Neural cell (in vitro differentiated cells): ENCODE data around the gene NR2C2.

ENCODE experiments used
- EP300 ChIP-seq: fragments of 450-650 bp; conservative IDR thresholded peaks from 2 replicates; pipeline ENCODE4 v1.6.1; 2014; ENCODE audit warnings: antibody characterized with exemption, mild to moderate bottlenecking, moderate library complexity; ENCODE audit not compliant: poor library complexity, severe bottlenecking
- EZH2 ChIP-seq: fragments of 200-600, 300-800 bp; shearing (Covaris generic), sonication (generic); IDR thresholded peaks from 2 replicates; pipeline ENCODE4 v1.6.1; 2014; ENCODE audit warnings: antibody characterized with exemption, low read length, borderline replicate concordance, mild to moderate bottlenecking; ENCODE audit not compliant: insufficient read depth, poor library complexity, severe bottlenecking
- MXI1 ChIP-seq: fragments of 450-650 bp; conservative IDR thresholded peaks from 2 replicates; pipeline ENCODE4 v1.6.1; 2014; ENCODE audit warnings: antibody characterized with exemption, mild to moderate bottlenecking; ENCODE audit not compliant: poor library complexity, severe bottlenecking
- POLR2AphosphoS5 ChIP-seq: IDR thresholded peaks from 2 replicates; pipeline ENCODE4 v1.6.1; 2012
- SMC3 ChIP-seq: fragments of 450-650 bp; conservative IDR thresholded peaks from 2 replicates; pipeline ENCODE4 v1.6.1; 2014; ENCODE audit warnings: antibody characterized with exemption, mild to moderate bottlenecking, moderate library complexity; ENCODE audit not compliant: poor library complexity
- TAF1 ChIP-seq: IDR thresholded peaks from 2 replicates; pipeline ENCODE4 v1.6.1; 2012; ENCODE audit warnings: low read depth
- TF ChIP-seq, protein P1 (sequence below): fragments of 450-650 bp; IDR thresholded peaks from 2 replicates; pipeline ENCODE4 v1.5.1; 2014; ENCODE audit warnings: antibody characterized with exemption, mild to moderate bottlenecking, moderate library complexity; ENCODE audit not compliant: poor library complexity, severe bottlenecking
- TF ChIP-seq, protein P2 (sequence below): IDR thresholded peaks from 2 replicates; pipeline ENCODE4 v1.6.1; 2012; ENCODE audit warnings: borderline replicate concordance

DNA sequence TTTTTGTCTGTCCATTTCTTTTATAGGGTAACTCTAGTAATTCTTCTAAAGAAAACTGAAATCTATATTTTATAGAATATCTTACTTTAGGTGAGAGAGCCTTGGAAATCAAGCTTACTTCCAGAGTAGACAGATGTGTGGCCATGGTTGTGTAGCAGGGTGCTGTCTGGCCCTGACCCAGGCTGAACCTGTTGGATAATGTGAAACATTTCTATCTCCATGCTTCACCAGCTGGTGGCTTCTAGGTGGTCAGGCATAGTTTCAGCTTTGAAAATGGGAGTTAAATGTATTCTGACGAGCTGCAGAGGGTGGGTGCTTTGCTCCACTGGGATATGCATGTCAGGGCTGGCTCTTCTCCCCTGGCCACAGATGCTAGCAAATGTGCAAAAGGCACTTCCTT, 20.8 kb upstream of the NR2C2 start:
- TF ChIP-seq, protein P1, sequence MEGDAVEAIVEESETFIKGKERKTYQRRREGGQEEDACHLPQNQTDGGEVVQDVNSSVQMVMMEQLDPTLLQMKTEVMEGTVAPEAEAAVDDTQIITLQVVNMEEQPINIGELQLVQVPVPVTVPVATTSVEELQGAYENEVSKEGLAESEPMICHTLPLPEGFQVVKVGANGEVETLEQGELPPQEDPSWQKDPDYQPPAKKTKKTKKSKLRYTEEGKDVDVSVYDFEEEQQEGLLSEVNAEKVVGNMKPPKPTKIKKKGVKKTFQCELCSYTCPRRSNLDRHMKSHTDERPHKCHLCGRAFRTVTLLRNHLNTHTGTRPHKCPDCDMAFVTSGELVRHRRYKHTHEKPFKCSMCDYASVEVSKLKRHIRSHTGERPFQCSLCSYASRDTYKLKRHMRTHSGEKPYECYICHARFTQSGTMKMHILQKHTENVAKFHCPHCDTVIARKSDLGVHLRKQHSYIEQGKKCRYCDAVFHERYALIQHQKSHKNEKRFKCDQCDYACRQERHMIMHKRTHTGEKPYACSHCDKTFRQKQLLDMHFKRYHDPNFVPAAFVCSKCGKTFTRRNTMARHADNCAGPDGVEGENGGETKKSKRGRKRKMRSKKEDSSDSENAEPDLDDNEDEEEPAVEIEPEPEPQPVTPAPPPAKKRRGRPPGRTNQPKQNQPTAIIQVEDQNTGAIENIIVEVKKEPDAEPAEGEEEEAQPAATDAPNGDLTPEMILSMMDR, result no peak
- TF ChIP-seq, protein P2, sequence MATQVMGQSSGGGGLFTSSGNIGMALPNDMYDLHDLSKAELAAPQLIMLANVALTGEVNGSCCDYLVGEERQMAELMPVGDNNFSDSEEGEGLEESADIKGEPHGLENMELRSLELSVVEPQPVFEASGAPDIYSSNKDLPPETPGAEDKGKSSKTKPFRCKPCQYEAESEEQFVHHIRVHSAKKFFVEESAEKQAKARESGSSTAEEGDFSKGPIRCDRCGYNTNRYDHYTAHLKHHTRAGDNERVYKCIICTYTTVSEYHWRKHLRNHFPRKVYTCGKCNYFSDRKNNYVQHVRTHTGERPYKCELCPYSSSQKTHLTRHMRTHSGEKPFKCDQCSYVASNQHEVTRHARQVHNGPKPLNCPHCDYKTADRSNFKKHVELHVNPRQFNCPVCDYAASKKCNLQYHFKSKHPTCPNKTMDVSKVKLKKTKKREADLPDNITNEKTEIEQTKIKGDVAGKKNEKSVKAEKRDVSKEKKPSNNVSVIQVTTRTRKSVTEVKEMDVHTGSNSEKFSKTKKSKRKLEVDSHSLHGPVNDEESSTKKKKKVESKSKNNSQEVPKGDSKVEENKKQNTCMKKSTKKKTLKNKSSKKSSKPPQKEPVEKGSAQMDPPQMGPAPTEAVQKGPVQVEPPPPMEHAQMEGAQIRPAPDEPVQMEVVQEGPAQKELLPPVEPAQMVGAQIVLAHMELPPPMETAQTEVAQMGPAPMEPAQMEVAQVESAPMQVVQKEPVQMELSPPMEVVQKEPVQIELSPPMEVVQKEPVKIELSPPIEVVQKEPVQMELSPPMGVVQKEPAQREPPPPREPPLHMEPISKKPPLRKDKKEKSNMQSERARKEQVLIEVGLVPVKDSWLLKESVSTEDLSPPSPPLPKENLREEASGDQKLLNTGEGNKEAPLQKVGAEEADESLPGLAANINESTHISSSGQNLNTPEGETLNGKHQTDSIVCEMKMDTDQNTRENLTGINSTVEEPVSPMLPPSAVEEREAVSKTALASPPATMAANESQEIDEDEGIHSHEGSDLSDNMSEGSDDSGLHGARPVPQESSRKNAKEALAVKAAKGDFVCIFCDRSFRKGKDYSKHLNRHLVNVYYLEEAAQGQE, result no peak
- no peak for TF ChIP-seq TAF1
- TF ChIP-seq EP300, result no peak
- TF ChIP-seq POLR2AphosphoS5, result no peak
- no peak for TF ChIP-seq EZH2
- no peak for TF ChIP-seq SMC3
- TF ChIP-seq MXI1, result no peak
